H1 (cell line): ENCODE measurements around the gene ZNF785. TPM values are rescaled to one million over a fixed set of nuclear protein-coding genes. Genes with fewer than 3 reads are reported as not detected.

Source experiments
- CTCF ChIA-PET: fragments of 300-600 bp; sonication (Branson Sonifier 250); formaldehyde crosslinking; loops from one replicate; lab custom pipeline; 2021; ENCODE audit not compliant: partially characterized antibody; lab: Charles Lee
- POLR2A ChIA-PET: fragments of 300-600 bp; sonication (Branson Sonifier 250); formaldehyde crosslinking; loops from one replicate; lab custom pipeline; 2021; ENCODE audit warnings: inconsistent platforms; ENCODE audit not compliant: partially characterized antibody; lab: Charles Lee
- DNase-seq, 2 experiments: peaks; one replicate each; pipeline versions ENCODE4 v3.0.0 to v3.0.0-alpha.2; 2010 to 2022; ENCODE audit warnings: low spot score in 2 of 2, low read depth in 1 of 2, mixed read lengths in 1 of 2
- FAIRE-seq: peaks from 2 replicates; lab custom pipeline; 2011; peaks lifted over from hg19 to GRCh38; lab: Jason Lieb, UNC
- H2AFZ ChIP-seq: 2 replicates; pipeline ENCODE4 v1.8.1; 2012; ENCODE audit warnings: low read length, inconsistent platforms
- H2AK5ac ChIP-seq: 2 replicates; pipeline ENCODE4 v1.6.1; 2013; ENCODE audit warnings: low read depth, low read length
- H2BK120ac ChIP-seq: replicated peaks from 2 replicates; pipeline ENCODE3; 2013; ENCODE audit warnings: low read depth, low read length, inconsistent platforms
- H2BK12ac ChIP-seq: 2 replicates; pipeline ENCODE4 v1.6.1; 2013; ENCODE audit warnings: low read depth, low read length
- H2BK15ac ChIP-seq: 2 replicates; pipeline ENCODE4 v1.6.1; 2013; ENCODE audit warnings: low read length
- H2BK20ac ChIP-seq: 2 replicates; pipeline ENCODE4 v1.6.1; 2013; ENCODE audit warnings: low read length
- H2BK5ac ChIP-seq: 2 replicates; pipeline ENCODE4 v1.6.1; 2013; ENCODE audit warnings: low read depth, low read length
- H3K14ac ChIP-seq: 2 replicates; pipeline ENCODE4 v1.6.1; 2013; ENCODE audit warnings: inconsistent platforms; ENCODE audit not compliant: insufficient read length
- H3K18ac ChIP-seq: 2 replicates; pipeline ENCODE4 v1.6.1; 2013; ENCODE audit warnings: low read length; ENCODE audit errors: extremely low read depth
- H3K23ac ChIP-seq: 2 replicates; pipeline ENCODE4 v1.6.1; 2013; ENCODE audit warnings: inconsistent platforms; ENCODE audit not compliant: insufficient read length
- H3K23me2 ChIP-seq: 2 replicates; pipeline ENCODE4 v1.6.1; 2013; ENCODE audit warnings: low read depth, low read length
- H3K27ac ChIP-seq: 2 replicates; pipeline ENCODE4 v1.6.1; 2011; ENCODE audit warnings: low read depth, low read length, inconsistent platforms
- H3K27me3 ChIP-seq, 4 experiments: replicated peaks in 1 of 4; 1 replicate in 1 of 4; 2 replicates in 3 of 4; pipeline versions ENCODE4 v1.6.1 to v1.8.1; 2011 to 2013; ENCODE audit warnings: low read length in 3 of 4, mild to moderate bottlenecking in 3 of 4, inconsistent platforms in 2 of 4, mixed read lengths in 2 of 4, moderate library complexity in 1 of 4; ENCODE audit not compliant: control insufficient read depth in 3 of 4, insufficient read depth in 3 of 4; ENCODE audit errors: extremely low read depth in 1 of 4
- H3K36me3 ChIP-seq, 4 experiments: 2 replicates each; pipeline versions ENCODE4 v1.6.1 to v1.8.1; 2011 to 2013; ENCODE audit warnings: mild to moderate bottlenecking in 4 of 4, low read length in 3 of 4, moderate library complexity in 2 of 4, control low read depth in 1 of 4, inconsistent platforms in 1 of 4; ENCODE audit not compliant: insufficient read depth in 4 of 4, control insufficient read depth in 2 of 4
- H3K4ac ChIP-seq: replicated peaks from 2 replicates; pipeline ENCODE3; 2013; ENCODE audit warnings: low read length, low read depth, mixed read lengths, inconsistent platforms; ENCODE audit not compliant: insufficient read length
- H3K4me1 ChIP-seq, 4 experiments: replicated peaks in 1 of 4; 1 replicate in 1 of 4; 2 replicates in 3 of 4; pipeline versions ENCODE4 v1.6.1 to v1.8.1; 2011 to 2013; ENCODE audit warnings: low read length in 3 of 4, inconsistent platforms in 2 of 4, mixed read lengths in 1 of 4; ENCODE audit not compliant: insufficient read depth in 4 of 4, control insufficient read depth in 3 of 4
- H3K4me2 ChIP-seq, 2 experiments: 2 replicates each; pipeline versions ENCODE4 v1.6.1 to v1.8.1; 2011 to 2013; ENCODE audit warnings: low read depth in 2 of 2, low read length in 2 of 2, control low read depth in 1 of 2, inconsistent platforms in 1 of 2, mild to moderate bottlenecking in 1 of 2; ENCODE audit not compliant: insufficient read depth in 1 of 2
- H3K4me3 ChIP-seq, 4 experiments: fragments of 200-600, 300-600 bp in 1 of 4; sonication (generic), shearing (Covaris generic), sonication (Bioruptor Twin) in 1 of 4; 2 replicates each; pipeline versions ENCODE4 v1.5.1 to v1.8.1; 2011 to 2016; ENCODE audit warnings: low read length in 4 of 4, low read depth in 3 of 4, control low read depth in 2 of 4, inconsistent platforms in 2 of 4, mild to moderate bottlenecking in 2 of 4, mixed read lengths in 1 of 4, moderate library complexity in 1 of 4; ENCODE audit not compliant: insufficient read depth in 2 of 4; ENCODE audit errors: extremely low read depth in 1 of 4
- H3K56ac ChIP-seq: replicated peaks from 2 replicates; pipeline ENCODE3; 2013; ENCODE audit warnings: low read depth, mild to moderate bottlenecking, mixed read lengths, low read length, inconsistent platforms; ENCODE audit not compliant: insufficient read length
- H3K79me1 ChIP-seq: 2 replicates; pipeline ENCODE4 v1.6.1; 2013; ENCODE audit warnings: low read depth, low read length, control low read depth
- H3K79me2 ChIP-seq, 2 experiments: 2 replicates each; pipeline versions ENCODE4 v1.6.1 to v1.8.1; 2012 to 2013; ENCODE audit warnings: low read length in 2 of 2, mild to moderate bottlenecking in 2 of 2, inconsistent platforms in 1 of 2; ENCODE audit not compliant: insufficient read depth in 2 of 2, control insufficient read depth in 1 of 2
- H3K9ac ChIP-seq, 4 experiments: replicated peaks in 1 of 4; 1 replicate in 1 of 4; 2 replicates in 3 of 4; pipeline versions ENCODE4 v1.6.1 to v1.8.1; 2011 to 2013; ENCODE audit warnings: low read depth in 3 of 4, low read length in 3 of 4, control low read depth in 2 of 4, mild to moderate bottlenecking in 2 of 4, moderate library complexity in 2 of 4, inconsistent platforms in 1 of 4; ENCODE audit errors: extremely low read depth in 1 of 4
- H3K9me3 ChIP-seq, 2 experiments: 2 replicates each; pipeline versions ENCODE4 v1.6.1 to v1.8.1; 2012 to 2013; ENCODE audit warnings: mild to moderate bottlenecking in 2 of 2, moderate library complexity in 2 of 2, control low read depth in 1 of 2, inconsistent platforms in 1 of 2, low read depth in 1 of 2, low read length in 1 of 2, mixed read lengths in 1 of 2; ENCODE audit not compliant: insufficient read depth in 2 of 2
- H4K20me1 ChIP-seq, 2 experiments: replicated peaks in 1 of 2; 2 replicates each; pipeline versions ENCODE3 to v1.8.1; 2011 to 2013; ENCODE audit warnings: inconsistent platforms in 2 of 2, low read length in 2 of 2, mild to moderate bottlenecking in 1 of 2; ENCODE audit not compliant: insufficient read depth in 2 of 2, control insufficient read depth in 1 of 2
- H4K5ac ChIP-seq: 2 replicates; pipeline ENCODE4 v1.6.1; 2013; ENCODE audit warnings: low read length, low read depth, mixed read lengths, inconsistent platforms; ENCODE audit not compliant: insufficient read length
- H4K8ac ChIP-seq: 2 replicates; pipeline ENCODE4 v1.8.0; 2013; ENCODE audit warnings: mild to moderate bottlenecking, moderate library complexity, low read length, inconsistent platforms; ENCODE audit not compliant: insufficient read depth; ENCODE audit errors: extremely low read depth
- H4K91ac ChIP-seq: replicated peaks from 2 replicates; pipeline ENCODE3; 2013; ENCODE audit warnings: low read length, mixed read lengths, inconsistent platforms; ENCODE audit not compliant: insufficient read length
- WGBS, 2 experiments: shearing (Covaris generic) in 1 of 2; methylation state at CpG; one replicate each; pipeline versions ENCODE4 v1.1.6 to v1.1.7; 2013 to 2015; ENCODE audit warnings: low lambda C conversion rate in 2 of 2, mixed read lengths in 2 of 2, inconsistent platforms in 1 of 2, low coverage in 1 of 2, missing lambda C conversion rate in 1 of 2; ENCODE audit not compliant: insufficient replicate concordance in 2 of 2, insufficient coverage in 1 of 2, insufficient read length in 1 of 2; ENCODE audit errors: extremely low coverage in 1 of 2, missing lambda C conversion rate in 1 of 2; 5-methylcytosine and 5-hydroxymethylcytosine counted together
- polyA plus RNA-seq, 7 experiments: library from polyadenylated mRNA; depleted of rRNA in 3 of 7; stranded (reverse) in 5 of 7; unstranded in 2 of 7; fragments of >200 nt in 5 of 7; fragments of 200-250 nt in 2 of 7; gene quantifications; 1 replicate in 5 of 7; 2 replicates in 1 of 7; 4 replicates in 1 of 7; pipeline versions ENCODE4 v1.2.1 to v1.2.3, GENCODE V29; 2011 to 2013; ENCODE audit warnings: missing spikeins in 2 of 7, mixed read lengths in 2 of 7
- total RNA-seq: library from RNA; stranded (reverse); fragmentation: NEBNext Ultra II Directional; extraction: Animal tissue kit (Norgen Biotek cat#: 25700); gene quantifications from 2 replicates; pipeline ENCODE4 v1.2.1, GENCODE V29; 2021

ZNF785 gene
- total and polyA plus RNA-seq, 2 of the 8 experiments (the other 6 are each of a cell fraction or from before 2014, with no cell fraction given), result 8.6 to 12.9 TPM

DNA sequence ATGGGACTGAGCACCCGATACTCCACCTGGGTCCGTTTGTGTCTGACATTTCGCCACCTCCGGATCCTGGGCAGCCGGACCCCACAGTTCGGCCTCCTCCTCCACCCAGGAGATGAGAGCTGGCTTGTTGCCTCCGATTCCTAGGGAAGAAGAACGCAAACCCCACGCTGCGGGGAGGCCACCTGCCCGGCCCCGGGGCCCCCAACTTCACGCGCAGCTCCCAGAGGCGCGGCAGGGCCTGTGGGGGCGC is 27.9 kb downstream of the ZNF785 start:
- H3K23ac ChIP-seq, result no peak overlapping the region
- no peak overlapping the region for H4K8ac ChIP-seq
- no peak overlapping the region for H2AFZ ChIP-seq
- ChIA-PET CTCF (interaction anchor here (0.7 to 3.1 kb wide), 10 partner anchors 17 to 123 kb away, joined by 3 to 23 read pairs (median 4); partner anchors contain the start of gene ZNF747), POLR2A (interaction anchor here (0.7 to 8.4 kb wide), 19 partner anchors 10 to 152 kb away, joined by 3 to 121 read pairs (median 6); partner anchors contain the start of genes PRR14, ZNF688, ZNF689 and ZNF747)
- H3K9ac ChIP-seq, result peak overlapping the region in 3 of 4 experiments; percentile 43 to 66 (median 58); a peak in 5 of 7 replicates
- peaks cover 3 to 8% (median 5%) of the 10 kb centered on the region in 4 experiments; a peak in 4 of 8 replicates for H3K36me3 ChIP-seq
- no peak overlapping the region for H3K56ac ChIP-seq
- DNase-seq (no peak), FAIRE-seq (no peak)
- H3K9me3 ChIP-seq, result no peaks in the 10 kb centered on the region
- H4K20me1 ChIP-seq, result peaks cover 0 to 4% of the 10 kb centered on the region in 2 experiments
- H3K18ac ChIP-seq, result peak overlapping the region; percentile 78
- 4% methylated on average over 17 of the region's 17 CpGs; no CpG with 5 or more reads in 1 of the 2 experiments for WGBS, 2 experiments
- peaks cover 0 to 3% (median 1%) of the 10 kb centered on the region in 4 experiments; a peak in 1 of 7 replicates for H3K27me3 ChIP-seq
- peak overlapping the region; percentile 48 to 83 for H3K4me2 ChIP-seq
- H2BK120ac ChIP-seq, result no peak overlapping the region
- no peak overlapping the region for H2BK15ac ChIP-seq
- peaks cover 7% of the 10 kb centered on the region; the same call in 1 of the 2 replicates for H3K23me2 ChIP-seq
- H2AK5ac ChIP-seq, result no peak overlapping the region
- H4K91ac ChIP-seq, result no peak overlapping the region
- H3K79me2 ChIP-seq, result no peaks in the 10 kb centered on the region
- no peak overlapping the region for H2BK12ac ChIP-seq
- no peak overlapping the region for H3K14ac ChIP-seq
- H3K27ac ChIP-seq, result 0 out of 2 replicates have a peak overlapping the region, but pooled peaks have one; percentile 60
- H4K5ac ChIP-seq, result no peak overlapping the region
- no peak overlapping the region for H3K4ac ChIP-seq
- H2BK20ac ChIP-seq, result no peak overlapping the region
- H3K4me3 ChIP-seq, result peak overlapping the region; percentile 58 to 86 (median 76)
- no peaks in the 10 kb centered on the region for H3K79me1 ChIP-seq
- H2BK5ac ChIP-seq, result peak overlapping the region; percentile 88; the same call in 1 of the 2 replicates
- H3K4me1 ChIP-seq, result peaks cover 0 to 5% (median 2%) of the 10 kb centered on the region in 4 experiments; a peak in 2 of 7 replicates
